Urinary bladder (tissue), 4 donors: ENCODE measurements around the gene RAB23. TPM values are rescaled to one million over a fixed set of nuclear protein-coding genes. Genes with fewer than 3 reads are reported as not detected.

ENCODE experiments used
- DNase-seq: peaks from one replicate; pipeline ENCODE4 v3.0.0-alpha.2; 2015; ENCODE audit errors: extremely low spot score
- H3K27ac ChIP-seq: one replicate; pipeline ENCODE4 v1.5.1; 2013; ENCODE audit warnings: low read depth, mild to moderate bottlenecking, moderate library complexity
- H3K36me3 ChIP-seq: one replicate; pipeline ENCODE4 v1.6.1; 2013; ENCODE audit warnings: mild to moderate bottlenecking, moderate library complexity; ENCODE audit not compliant: insufficient read depth
- H3K4me1 ChIP-seq: one replicate; pipeline ENCODE4 v1.6.1; 2013; ENCODE audit warnings: mild to moderate bottlenecking, moderate library complexity; ENCODE audit not compliant: insufficient read depth
- H3K4me3 ChIP-seq: one replicate; pipeline ENCODE4 v1.5.1; 2013; ENCODE audit warnings: low read depth, low read length
- WGBS: extraction: QIAGEN DNeasy Blood & Tissue Kit; methylation state at CpG from one replicate; pipeline ENCODE4 v1.1.7; 2013; 5-methylcytosine and 5-hydroxymethylcytosine counted together
- polyA plus RNA-seq: library from polyadenylated mRNA; stranded (reverse); fragments of 200-250 nt; gene quantifications from one replicate; pipeline ENCODE4 v1.2.3, GENCODE V29; 2013
- total RNA-seq: library from RNA; depleted of rRNA; stranded (reverse); fragments of >200 nt; gene quantifications from one replicate; pipeline ENCODE4 v1.2.3, GENCODE V29; 2014
- donor health status: healthy with polysubstance abuse.
- donor health status: healthy.

The RAB23 gene
- total and polyA plus RNA-seq, 2 donors: 74.4 to 193 TPM

- no peak overlapping the region for H3K27ac ChIP-seq
- no peaks in the 10 kb centered on the region for H3K4me1 ChIP-seq
- 54% methylated on average over 2 of the region's 2 CpGs for WGBS
- no peak for DNase-seq
- H3K36me3 ChIP-seq: peaks cover 2% of the 10 kb centered on the region
- H3K4me3 ChIP-seq: no peak overlapping the region
Measured at GRCh38 chr6:57190140-57190539, 32.0 kb downstream of the RAB23 start.

- 61% methylated on average over 2 of the region's 2 CpGs for WGBS
- peaks cover 1% of the 10 kb centered on the region for H3K4me1 ChIP-seq
- no peak overlapping the region for H3K27ac ChIP-seq
- DNase-seq: no peak
- peaks cover 2% of the 10 kb centered on the region for H3K36me3 ChIP-seq
- no peak overlapping the region for H3K4me3 ChIP-seq
Measured at GRCh38 chr6:57183336-57183735, 38.8 kb downstream of the RAB23 start.

- peaks cover 1% of the 10 kb centered on the region for H3K4me1 ChIP-seq
- H3K4me3 ChIP-seq: no peak overlapping the region
- H3K36me3 ChIP-seq: peaks cover 2% of the 10 kb centered on the region
- no peak for DNase-seq
- WGBS: 34% methylated on average over 2 of the region's 2 CpGs
- H3K27ac ChIP-seq: peak overlapping the region; percentile 55
Measured at GRCh38 chr6:57182017-57182432, 40.1 kb downstream of the RAB23 start.

GRCh38 chr6:57180596-57180995, 41.5 kb downstream of the RAB23 start:
- Histone ChIP-seq H3K27ac (no peak overlapping the region), H3K36me3 (peaks cover 2% of the 10 kb centered on the region), H3K4me1 (peaks cover 1% of the 10 kb centered on the region), H3K4me3 (no peak overlapping the region)
- 63% methylated on average over 3 of the region's 3 CpGs for WGBS
- DNase-seq: no peak

- Histone ChIP-seq H3K27ac (peak overlapping the region; percentile 83), H3K4me3 (no peak overlapping the region), H3K4me1 (peaks cover 1% of the 10 kb centered on the region), H3K36me3 (no peaks in the 10 kb centered on the region)
- WGBS: 31% methylated on average over 11 of the region's 11 CpGs
- DNase-seq: no peak
Measured at GRCh38 chr6:57177545-57178265, 44.4 kb downstream of the RAB23 start.

GRCh38 chr6:57174511-57174907, 47.6 kb downstream of the RAB23 start:
- WGBS: 34% methylated on average over 3 of the region's 3 CpGs
- H3K27ac ChIP-seq: no peak overlapping the region
- H3K4me3 ChIP-seq: no peak overlapping the region

GRCh38 chr6:57173886-57174510, 48.1 kb downstream of the RAB23 start:
- no peaks in the 10 kb centered on the region for H3K36me3 ChIP-seq
- no peak for DNase-seq
- WGBS: 27% methylated on average over 5 of the region's 5 CpGs
- no peaks in the 10 kb centered on the region for H3K4me1 ChIP-seq
- H3K27ac ChIP-seq: peak overlapping the region; percentile 59
- peak overlapping the region; percentile 80 for H3K4me3 ChIP-seq

More at GRCh38 chr6:57174511-57174907, 47.6 kb downstream of the RAB23 start:
- H3K36me3 ChIP-seq: no peaks in the 10 kb centered on the region
- H3K4me1 ChIP-seq: no peaks in the 10 kb centered on the region
- DNase-seq: no peak

GRCh38 chr6:57173056-57173885, 48.8 kb downstream of the RAB23 start:
- peak overlapping the region; percentile 89 for H3K27ac ChIP-seq
- H3K4me1 ChIP-seq: no peaks in the 10 kb centered on the region
- WGBS: 8% methylated on average over 19 of the region's 19 CpGs
- DNase-seq: peak; percentile 5
- H3K4me3 ChIP-seq: peak overlapping the region; percentile 80
- H3K36me3 ChIP-seq: no peaks in the 10 kb centered on the region

- under 1% methylated on average over 97 of the region's 97 CpGs for WGBS
- Histone ChIP-seq H3K27ac (peak within 1 kb of the TSS; percentile 89), H3K4me1 (no peaks in the 10 kb centered on the region), H3K36me3 (no peaks in the 10 kb centered on the region), H3K4me3 (peak within 1 kb of the TSS; percentile 80)
- no peak for DNase-seq
Measured at GRCh38 chr6:57172136-57173055, 49.7 kb downstream of the RAB23 start, which contains the start of gene BAG2. TSS of gene BAG2 (plus strand) at chr6:57172326. CDS start at chr6:57172698, 372 bp downstream.

- 90% methylated on average over 1 of the region's 1 CpG for WGBS
- H3K36me3 ChIP-seq: no peaks in the 10 kb centered on the region
- no peak for DNase-seq
- no peak overlapping the region for H3K4me3 ChIP-seq
- H3K4me1 ChIP-seq: no peaks in the 10 kb centered on the region
- H3K27ac ChIP-seq: no peak overlapping the region
Measured at GRCh38 chr6:57165080-57165479, 57.0 kb downstream of the RAB23 start.

GRCh38 chr6:57163956-57164355, 58.2 kb downstream of the RAB23 start:
- no peaks in the 10 kb centered on the region for H3K4me1 ChIP-seq
- no peak overlapping the region for H3K4me3 ChIP-seq
- DNase-seq: no peak
- WGBS: 96% methylated on average over 2 of the region's 2 CpGs
- no peaks in the 10 kb centered on the region for H3K36me3 ChIP-seq
- no peak overlapping the region for H3K27ac ChIP-seq

GRCh38 chr6:57162516-57162915, 59.6 kb downstream of the RAB23 start:
- 84% methylated on average over 3 of the region's 3 CpGs for WGBS
- no peak overlapping the region for H3K4me3 ChIP-seq
- no peak overlapping the region for H3K27ac ChIP-seq
- no peak for DNase-seq
- no peaks in the 10 kb centered on the region for H3K36me3 ChIP-seq
- H3K4me1 ChIP-seq: no peaks in the 10 kb centered on the region

- H3K4me1 ChIP-seq: no peaks in the 10 kb centered on the region
- DNase-seq: no peak
- H3K27ac ChIP-seq: no peak overlapping the region
- H3K4me3 ChIP-seq: no peak overlapping the region
- no peaks in the 10 kb centered on the region for H3K36me3 ChIP-seq
- 81% methylated on average over 2 of the region's 2 CpGs for WGBS
Measured at GRCh38 chr6:57162028-57162427, 60.1 kb downstream of the RAB23 start.
